GM18502 (cell line): ENCODE results near the gene FAM229A.
A peak's percentile ranks its signal among the peaks of the same experiment; 100 is the strongest.

Experiments used
- ATAC-seq: cut with Tn5 transposase; IDR thresholded peaks from one replicate; pipeline ENCODE4 v1.9.1; 2021; ENCODE audit warnings: mild to moderate bottlenecking; ENCODE audit not compliant: unreplicated experiment, poor library complexity

The FAM229A gene

GRCh38 chr1:32333251-32333963 lies 28.9 kb downstream of the FAM229A start:
- ATAC-seq = no peak

GRCh38 chr1:32332290-32333079 lies 29.8 kb downstream of the FAM229A start:
- no peak for ATAC-seq

GRCh38 chr1:32331549-32331948 lies 30.7 kb downstream of the FAM229A start:
- no peak for ATAC-seq

GRCh38 chr1:32330558-32331151 lies 31.6 kb downstream of the FAM229A start:
- ATAC-seq = no peak

GRCh38 chr1:32329931-32330466 lies 32.3 kb downstream of the FAM229A start:
- ATAC-seq = no peak

GRCh38 chr1:32327204-32327603 lies 35.1 kb downstream of the FAM229A start:
- ATAC-seq = no peak

- ATAC-seq = no peak
Measured at GRCh38 chr1:32321712-32322291, 40.5 kb downstream of the FAM229A start.

GRCh38 chr1:32318127-32318869 lies 44.0 kb downstream of the FAM229A start:
- no peak for ATAC-seq

GRCh38 chr1:32316903-32317277 lies 45.4 kb downstream of the FAM229A start:
- ATAC-seq = peak; percentile 9

GRCh38 chr1:32311709-32312393 lies 50.4 kb downstream of the FAM229A start:
- no peak for ATAC-seq
